ENCODE measurements around the gene STRIP1. TPM values are rescaled to one million over a fixed set of nuclear protein-coding genes. Genes with fewer than 3 reads are reported as not detected.

The STRIP1 gene
- total RNA-seq, 1 donor from 2014 or later = 37.1 TPM

GRCh38 chr1:110048240-110048639, 13.8 kb downstream of the STRIP1 start:
- Histone ChIP-seq H3K9me3 (ENCODE audit: control insufficient read depth in 3 of 3, low read length in 3 of 3) (no peaks in the 10 kb centered on the region), H3K4me3 (ENCODE audit: low read length in 3 of 3) (no peak overlapping the region), H3K36me3 (ENCODE audit: control insufficient read depth in 3 of 3, insufficient read depth in 3 of 3, low read length in 3 of 3) (peaks cover 82 to 88% (median 88%) of the 10 kb centered on the region in 3 donors), H3K9ac (ENCODE audit: low read depth in 1 of 3, low read length in 3 of 3) (no peak overlapping the region), H3K27ac (ENCODE audit: low read depth, low read length) (no peak overlapping the region), H3K4me1 (ENCODE audit: control insufficient read depth in 3 of 3, insufficient read depth in 3 of 3, low read length in 3 of 3) (peaks cover 4 to 18% (median 14%) of the 10 kb centered on the region in 3 donors), H3K27me3 (ENCODE audit: control insufficient read depth in 3 of 3, insufficient read depth in 3 of 3, low read length in 3 of 3) (no peaks in the 10 kb centered on the region)

GRCh38 chr1:110048923-110049601, 14.6 kb downstream of the STRIP1 start:
- Histone ChIP-seq H3K27ac (ENCODE audit: low read depth, low read length) (no peak overlapping the region), H3K9ac (ENCODE audit: low read depth in 1 of 3, low read length in 3 of 3) (peak overlapping the region in 1 of 3 donors; percentile 25), H3K4me3 (ENCODE audit: low read length in 3 of 3) (no peak overlapping the region), H3K4me1 (ENCODE audit: control insufficient read depth in 3 of 3, insufficient read depth in 3 of 3, low read length in 3 of 3) (peaks cover 11 to 20% (median 14%) of the 10 kb centered on the region in 3 donors), H3K27me3 (ENCODE audit: control insufficient read depth in 3 of 3, insufficient read depth in 3 of 3, low read length in 3 of 3) (no peaks in the 10 kb centered on the region), H3K36me3 (ENCODE audit: control insufficient read depth in 3 of 3, insufficient read depth in 3 of 3, low read length in 3 of 3) (peaks cover 81 to 88% (median 88%) of the 10 kb centered on the region in 3 donors), H3K9me3 (ENCODE audit: control insufficient read depth in 3 of 3, low read length in 3 of 3) (no peaks in the 10 kb centered on the region)

GRCh38 chr1:110049801-110050601, 15.6 kb downstream of the STRIP1 start:
- no peaks in the 10 kb centered on the region for H3K9me3 ChIP-seq (ENCODE audit: control insufficient read depth in 3 of 3, low read length in 3 of 3)
- H3K9ac ChIP-seq (ENCODE audit: low read depth in 1 of 3, low read length in 3 of 3) = peak overlapping the region in 1 of 3 donors; percentile 3
- H3K36me3 ChIP-seq (ENCODE audit: control insufficient read depth in 3 of 3, insufficient read depth in 3 of 3, low read length in 3 of 3) = peaks cover 85 to 89% (median 88%) of the 10 kb centered on the region in 3 donors
- no peak overlapping the region for H3K27ac ChIP-seq (ENCODE audit: low read depth, low read length)
- H3K4me1 ChIP-seq (ENCODE audit: control insufficient read depth in 3 of 3, insufficient read depth in 3 of 3, low read length in 3 of 3) = peaks cover 12 to 23% (median 14%) of the 10 kb centered on the region in 3 donors
- H3K4me3 ChIP-seq (ENCODE audit: low read length in 3 of 3) = no peak overlapping the region
- no peaks in the 10 kb centered on the region for H3K27me3 ChIP-seq (ENCODE audit: control insufficient read depth in 3 of 3, insufficient read depth in 3 of 3, low read length in 3 of 3)

GRCh38 chr1:110050602-110051261, 16.3 kb downstream of the STRIP1 start:
- Histone ChIP-seq H3K4me3 (ENCODE audit: low read length in 3 of 3) (no peak overlapping the region), H3K36me3 (ENCODE audit: control insufficient read depth in 3 of 3, insufficient read depth in 3 of 3, low read length in 3 of 3) (peaks cover 82 to 90% (median 88%) of the 10 kb centered on the region in 3 donors), H3K4me1 (ENCODE audit: control insufficient read depth in 3 of 3, insufficient read depth in 3 of 3, low read length in 3 of 3) (peaks cover 12 to 23% (median 14%) of the 10 kb centered on the region in 3 donors), H3K9me3 (ENCODE audit: control insufficient read depth in 3 of 3, low read length in 3 of 3) (no peaks in the 10 kb centered on the region), H3K9ac (ENCODE audit: low read depth in 1 of 3, low read length in 3 of 3) (peak overlapping the region in 1 of 3 donors; percentile 12), H3K27ac (ENCODE audit: low read depth, low read length) (no peak overlapping the region), H3K27me3 (ENCODE audit: control insufficient read depth in 3 of 3, insufficient read depth in 3 of 3, low read length in 3 of 3) (no peaks in the 10 kb centered on the region)

GRCh38 chr1:110051262-110051648, 16.8 kb downstream of the STRIP1 start:
- no peak overlapping the region for H3K27ac ChIP-seq (ENCODE audit: low read depth, low read length)
- H3K36me3 ChIP-seq (ENCODE audit: control insufficient read depth in 3 of 3, insufficient read depth in 3 of 3, low read length in 3 of 3) = peaks cover 83 to 94% (median 89%) of the 10 kb centered on the region in 3 donors
- H3K9me3 ChIP-seq (ENCODE audit: control insufficient read depth in 3 of 3, low read length in 3 of 3) = no peaks in the 10 kb centered on the region
- no peaks in the 10 kb centered on the region for H3K27me3 ChIP-seq (ENCODE audit: control insufficient read depth in 3 of 3, insufficient read depth in 3 of 3, low read length in 3 of 3)
- H3K4me1 ChIP-seq (ENCODE audit: control insufficient read depth in 3 of 3, insufficient read depth in 3 of 3, low read length in 3 of 3) = peaks cover 12 to 23% (median 14%) of the 10 kb centered on the region in 3 donors
- no peak overlapping the region for H3K9ac ChIP-seq (ENCODE audit: low read depth in 1 of 3, low read length in 3 of 3)
- no peak overlapping the region for H3K4me3 ChIP-seq (ENCODE audit: low read length in 3 of 3)

- Histone ChIP-seq H3K4me3 (ENCODE audit: low read length in 3 of 3) (no peak overlapping the region), H3K27me3 (ENCODE audit: control insufficient read depth in 3 of 3, insufficient read depth in 3 of 3, low read length in 3 of 3) (no peaks in the 10 kb centered on the region), H3K9me3 (ENCODE audit: control insufficient read depth in 3 of 3, low read length in 3 of 3) (no peaks in the 10 kb centered on the region), H3K9ac (ENCODE audit: low read depth in 1 of 3, low read length in 3 of 3) (no peak overlapping the region), H3K27ac (ENCODE audit: low read depth, low read length) (no peak overlapping the region), H3K4me1 (ENCODE audit: control insufficient read depth in 3 of 3, insufficient read depth in 3 of 3, low read length in 3 of 3) (peaks cover 8 to 19% (median 18%) of the 10 kb centered on the region in 3 donors), H3K36me3 (ENCODE audit: control insufficient read depth in 3 of 3, insufficient read depth in 3 of 3, low read length in 3 of 3) (peaks cover 81 to 90% (median 86%) of the 10 kb centered on the region in 3 donors)
Measured at GRCh38 chr1:110053552-110054428, 19.4 kb downstream of the STRIP1 start.

DNA sequence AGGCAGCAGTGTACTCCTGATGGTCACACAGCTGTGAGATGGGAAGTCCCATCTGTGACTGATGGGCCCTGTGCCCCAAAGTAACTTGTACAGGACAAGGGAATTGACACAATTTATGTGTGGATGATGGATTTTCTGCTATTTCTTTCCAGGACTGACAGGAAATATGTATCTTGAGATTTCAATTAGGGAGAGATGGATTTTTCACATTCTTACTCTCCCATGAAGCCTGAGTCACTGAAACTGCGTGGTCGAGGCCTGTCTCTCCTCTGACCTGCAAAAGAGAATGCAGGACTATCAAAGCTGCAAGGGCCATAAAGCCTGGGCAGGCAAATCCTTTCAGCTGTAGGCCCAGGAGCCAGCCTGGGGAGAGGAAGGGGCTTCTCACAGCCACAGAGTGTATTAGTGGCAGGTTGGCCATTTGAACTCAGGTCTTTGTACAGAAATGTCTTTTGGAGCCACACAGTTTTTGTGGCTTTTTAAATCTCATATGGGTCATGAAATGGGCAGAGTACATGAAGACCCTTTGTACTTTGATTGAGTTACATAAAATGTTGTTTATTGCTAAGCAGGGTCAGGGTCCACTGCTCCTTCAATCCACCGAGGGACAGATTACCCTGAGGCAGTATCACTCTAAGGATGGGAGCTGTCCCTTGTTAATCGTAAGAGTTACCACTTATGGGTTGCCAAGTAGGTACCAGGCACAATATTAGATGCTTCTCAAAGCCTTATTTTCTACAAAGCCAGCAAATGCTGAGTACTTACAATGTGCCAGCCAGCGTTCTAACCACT, 21.3 kb downstream of the STRIP1 start:
- no peaks in the 10 kb centered on the region for H3K9me3 ChIP-seq (ENCODE audit: control insufficient read depth in 3 of 3, low read length in 3 of 3)

GRCh38 chr1:110056285-110056683, 21.9 kb downstream of the STRIP1 start:
- H3K4me1 ChIP-seq (ENCODE audit: control insufficient read depth in 3 of 3, insufficient read depth in 3 of 3, low read length in 3 of 3) = peaks cover 4 to 8% (median 8%) of the 10 kb centered on the region in 3 donors
- no peaks in the 10 kb centered on the region for H3K9me3 ChIP-seq (ENCODE audit: control insufficient read depth in 3 of 3, low read length in 3 of 3)
- peak overlapping the region in 1 of 3 donors; percentile 5 for H3K9ac ChIP-seq (ENCODE audit: low read depth in 1 of 3, low read length in 3 of 3)
- H3K4me3 ChIP-seq (ENCODE audit: low read length in 3 of 3) = no peak overlapping the region
- H3K36me3 ChIP-seq (ENCODE audit: control insufficient read depth in 3 of 3, insufficient read depth in 3 of 3, low read length in 3 of 3) = peaks cover 63 to 69% (median 69%) of the 10 kb centered on the region in 3 donors
- no peak overlapping the region for H3K27ac ChIP-seq (ENCODE audit: low read depth, low read length)
- H3K27me3 ChIP-seq (ENCODE audit: control insufficient read depth in 3 of 3, insufficient read depth in 3 of 3, low read length in 3 of 3) = no peaks in the 10 kb centered on the region

More for the DNA sequence above, 21.3 kb downstream of the STRIP1 start:
- Histone ChIP-seq H3K27me3 (ENCODE audit: control insufficient read depth in 3 of 3, insufficient read depth in 3 of 3, low read length in 3 of 3) (no peaks in the 10 kb centered on the region), H3K4me3 (ENCODE audit: low read length in 3 of 3) (no peak overlapping the region), H3K9ac (ENCODE audit: low read depth in 1 of 3, low read length in 3 of 3) (no peak overlapping the region), H3K4me1 (ENCODE audit: control insufficient read depth in 3 of 3, insufficient read depth in 3 of 3, low read length in 3 of 3) (peaks cover 8 to 9% (median 8%) of the 10 kb centered on the region in 3 donors), H3K27ac (ENCODE audit: low read depth, low read length) (no peak overlapping the region), H3K36me3 (ENCODE audit: control insufficient read depth in 3 of 3, insufficient read depth in 3 of 3, low read length in 3 of 3) (peaks cover 69 to 75% (median 73%) of the 10 kb centered on the region in 3 donors)

Data from skeletal muscle tissue (tissue), 4 donors.